Measurements from ENCODE around the gene SP100.
A peak's percentile ranks its signal among the peaks of the same experiment; 100 is the strongest.

The SP100 gene

GRCh38 chr2:230564805-230565779 lies 149.1 kb downstream of the SP100 start:
- DNase-seq = peak; percentile 68

- DNase-seq = no peak
Measured at GRCh38 chr2:230569298-230569697, 153.3 kb downstream of the SP100 start.

GRCh38 chr2:230570987-230571386 lies 155.0 kb downstream of the SP100 start:
- no peak for DNase-seq

- no peak for DNase-seq
Measured at GRCh38 chr2:230575642-230576324, 159.8 kb downstream of the SP100 start.

GRCh38 chr2:230577114-230577513 lies 161.1 kb downstream of the SP100 start:
- no peak for DNase-seq

GRCh38 chr2:230578106-230578505 lies 162.1 kb downstream of the SP100 start:
- DNase-seq = no peak

- no peak for DNase-seq
Measured at GRCh38 chr2:230582851-230583283, 166.9 kb downstream of the SP100 start.

GRCh38 chr2:230583581-230583980 lies 167.6 kb downstream of the SP100 start:
- no peak for DNase-seq

- no peak for DNase-seq
Measured at GRCh38 chr2:230586328-230586982, 170.5 kb downstream of the SP100 start.

- DNase-seq = no peak
Measured at GRCh38 chr2:230589025-230589424, 173.0 kb downstream of the SP100 start.

GRCh38 chr2:230589497-230590015 lies 173.6 kb downstream of the SP100 start:
- no peak for DNase-seq

GRCh38 chr2:230590333-230590732 lies 174.3 kb downstream of the SP100 start:
- no peak for DNase-seq

- no peak for DNase-seq
Measured at GRCh38 chr2:230591850-230592249, 175.8 kb downstream of the SP100 start.

GRCh38 chr2:230592775-230593174 lies 176.8 kb downstream of the SP100 start:
- no peak for DNase-seq
